LNCaP clone FGC (cell line): Measurements from ENCODE around the gene TAF1D.
A peak's percentile ranks its signal among the peaks of the same experiment; 100 is the strongest.

Source experiments
- DNase-seq: peaks from one replicate; pipeline ENCODE4 v3.0.0-alpha.2; 2011; ENCODE audit warnings: low read depth
- H3K4me3 ChIP-seq: 2 replicates; pipeline ENCODE4 v1.5.1; 2011; ENCODE audit warnings: mild to moderate bottlenecking, low read depth, low read length, control low read depth
- TF ChIP-seq, protein P1 (sequence below): IDR thresholded peaks from 2 replicates; pipeline ENCODE4 v1.5.1; 2012; ENCODE audit warnings: mild to moderate bottlenecking; ENCODE audit not compliant: control insufficient read depth, insufficient read depth; ENCODE audit errors: extremely low read depth

Gene TAF1D

DNA sequence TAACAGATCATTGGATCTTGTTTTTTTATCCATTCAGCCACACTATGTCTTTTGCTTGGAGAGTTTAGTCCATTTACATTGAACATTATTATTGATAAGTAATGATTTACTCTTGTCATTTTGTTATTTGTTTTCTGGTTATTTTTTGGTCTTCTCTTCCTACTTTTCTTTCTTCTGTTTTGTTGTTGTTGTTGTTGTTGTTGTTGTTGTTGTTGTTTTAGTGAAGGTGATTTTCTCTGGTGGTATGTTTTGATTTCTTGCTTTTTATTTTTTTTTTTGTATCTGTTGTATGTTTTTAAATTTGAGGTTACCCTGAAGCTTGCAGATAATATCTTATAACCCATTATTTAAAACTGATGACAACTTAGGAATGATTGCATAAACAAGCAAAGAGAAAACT is 28.6 kb downstream of the TAF1D start:
- no peak overlapping the region for H3K4me3 ChIP-seq
- DNase-seq, result no peak
- TF ChIP-seq, protein P1, sequence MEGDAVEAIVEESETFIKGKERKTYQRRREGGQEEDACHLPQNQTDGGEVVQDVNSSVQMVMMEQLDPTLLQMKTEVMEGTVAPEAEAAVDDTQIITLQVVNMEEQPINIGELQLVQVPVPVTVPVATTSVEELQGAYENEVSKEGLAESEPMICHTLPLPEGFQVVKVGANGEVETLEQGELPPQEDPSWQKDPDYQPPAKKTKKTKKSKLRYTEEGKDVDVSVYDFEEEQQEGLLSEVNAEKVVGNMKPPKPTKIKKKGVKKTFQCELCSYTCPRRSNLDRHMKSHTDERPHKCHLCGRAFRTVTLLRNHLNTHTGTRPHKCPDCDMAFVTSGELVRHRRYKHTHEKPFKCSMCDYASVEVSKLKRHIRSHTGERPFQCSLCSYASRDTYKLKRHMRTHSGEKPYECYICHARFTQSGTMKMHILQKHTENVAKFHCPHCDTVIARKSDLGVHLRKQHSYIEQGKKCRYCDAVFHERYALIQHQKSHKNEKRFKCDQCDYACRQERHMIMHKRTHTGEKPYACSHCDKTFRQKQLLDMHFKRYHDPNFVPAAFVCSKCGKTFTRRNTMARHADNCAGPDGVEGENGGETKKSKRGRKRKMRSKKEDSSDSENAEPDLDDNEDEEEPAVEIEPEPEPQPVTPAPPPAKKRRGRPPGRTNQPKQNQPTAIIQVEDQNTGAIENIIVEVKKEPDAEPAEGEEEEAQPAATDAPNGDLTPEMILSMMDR, result no peak

DNA sequence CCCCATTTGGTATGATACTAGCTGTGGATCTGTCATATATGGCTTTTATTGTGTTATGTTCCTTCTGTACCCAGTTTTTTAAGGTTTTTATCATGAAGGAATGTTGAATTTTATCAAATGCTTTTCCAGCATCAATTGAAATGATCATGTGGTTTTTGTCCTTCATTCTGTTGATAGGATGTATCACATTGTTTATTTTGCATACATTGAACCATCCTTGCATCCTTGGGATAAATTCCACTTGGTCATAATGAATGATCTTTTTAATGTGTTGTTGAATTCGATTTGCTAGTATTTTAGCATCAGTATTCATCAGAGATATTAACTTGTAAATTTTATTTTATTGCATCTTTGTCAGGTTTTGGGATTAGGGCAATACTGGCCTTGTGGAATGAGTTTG is 31.1 kb downstream of the TAF1D start:
- H3K4me3 ChIP-seq, result no peak overlapping the region
- no peak for DNase-seq
- TF ChIP-seq, protein P1, result no peak

DNA sequence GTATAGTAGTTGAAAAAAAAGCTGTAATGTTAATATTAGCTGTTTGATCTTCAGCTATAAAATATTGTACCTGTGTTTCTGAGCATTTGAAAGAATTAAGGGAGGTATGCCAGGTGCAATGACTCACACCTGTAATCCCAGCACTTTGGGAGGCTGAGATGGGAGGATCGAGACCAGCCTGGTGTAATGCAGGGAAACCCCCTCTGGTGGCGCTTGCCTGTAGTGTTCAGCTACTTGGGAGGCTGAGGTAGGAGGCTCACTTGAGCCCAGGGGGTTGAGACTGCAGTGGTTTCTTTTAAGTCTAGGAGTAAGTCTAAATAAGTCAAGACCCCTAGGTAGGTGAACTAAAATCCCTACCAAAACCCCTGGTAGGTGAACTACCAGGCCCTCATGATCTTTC is 37.1 kb downstream of the TAF1D start:
- TF ChIP-seq, protein P1, result no peak
- H3K4me3 ChIP-seq, result no peak overlapping the region
- DNase-seq, result no peak

DNA sequence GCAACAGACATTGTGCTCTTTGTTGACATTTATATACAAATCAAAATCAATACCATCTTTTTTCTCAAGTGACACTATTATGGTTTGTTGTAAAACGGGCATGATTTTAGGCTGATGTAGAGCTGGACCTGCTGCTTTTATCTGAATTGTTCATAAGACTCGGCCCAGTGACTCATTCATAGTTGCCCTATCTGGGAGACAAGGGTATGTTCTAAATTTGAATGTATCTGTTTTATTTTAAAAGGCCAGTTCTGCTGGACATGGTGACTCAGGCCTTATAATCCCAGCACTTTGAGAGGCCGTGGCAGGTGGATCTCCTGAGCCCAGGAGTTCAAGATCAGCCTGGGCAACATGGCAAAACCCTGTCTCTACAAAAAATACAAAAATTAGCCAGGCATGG is 40.5 kb downstream of the TAF1D start:
- TF ChIP-seq, protein P1, result no peak
- DNase-seq, result no peak
- no peak overlapping the region for H3K4me3 ChIP-seq

DNA sequence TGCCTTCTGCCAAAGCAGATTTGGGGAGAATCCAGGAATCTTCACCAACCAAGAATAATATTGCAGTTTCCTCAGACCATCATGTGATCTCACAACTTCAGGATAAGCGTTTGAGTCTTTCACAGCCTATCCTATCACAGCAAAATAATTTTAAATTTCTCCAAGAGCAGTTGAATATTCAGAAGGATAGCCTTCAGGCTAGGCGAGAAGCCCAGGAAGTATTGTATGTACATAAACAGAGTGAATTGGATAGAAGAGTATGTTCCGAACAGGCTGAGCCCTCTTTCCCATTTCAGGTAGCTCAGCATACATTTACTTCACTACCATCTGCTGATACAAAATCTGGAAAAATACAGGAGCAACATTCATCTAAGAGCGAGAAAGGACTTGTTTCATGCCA is 43.7 kb downstream of the TAF1D start:
- TF ChIP-seq, protein P1, result no peak
- DNase-seq, result no peak
- H3K4me3 ChIP-seq, result no peak overlapping the region

DNA sequence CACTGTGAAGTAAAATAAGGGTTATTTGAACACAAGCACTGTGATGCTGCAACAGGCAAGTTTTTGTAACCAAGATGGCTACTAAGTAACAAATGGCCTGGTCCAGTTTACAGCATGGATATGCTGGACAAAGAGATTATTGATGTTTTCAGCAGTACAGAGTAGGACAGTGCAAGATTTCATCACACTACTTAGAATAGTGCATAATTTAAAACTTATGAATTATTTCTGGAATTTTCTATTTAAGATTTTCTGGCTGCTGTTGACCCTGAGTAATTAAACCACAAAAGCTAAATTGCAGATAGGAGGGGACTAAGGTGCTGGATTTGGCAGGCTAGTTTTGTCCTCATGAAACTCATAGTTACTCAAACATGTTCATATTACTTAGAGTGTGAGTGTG is 46.7 kb downstream of the TAF1D start:
- TF ChIP-seq, protein P1, result no peak
- no peak for DNase-seq
- no peak overlapping the region for H3K4me3 ChIP-seq

DNA sequence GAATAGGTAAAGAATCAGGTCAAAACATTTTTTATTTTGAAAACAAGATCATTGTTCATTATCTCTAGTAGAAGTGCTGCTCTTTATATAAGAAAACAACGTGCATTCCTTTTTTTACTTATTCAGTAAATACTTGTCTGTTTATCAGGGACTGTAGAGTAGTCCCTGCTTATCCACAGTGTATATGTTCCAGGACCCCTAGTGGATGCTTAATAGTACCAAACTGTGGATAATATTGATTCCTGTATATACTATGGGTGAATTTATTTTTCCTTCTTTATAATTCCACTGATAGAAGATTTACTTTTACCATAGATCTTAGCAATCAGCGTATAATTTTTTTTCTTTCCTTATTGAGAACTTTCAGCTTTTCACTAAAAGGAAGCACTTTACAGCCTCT is 47.2 kb downstream of the TAF1D start:
- no peak overlapping the region for H3K4me3 ChIP-seq
- TF ChIP-seq, protein P1, result peak; percentile 17; the same call in 1 of the 2 replicates
- no peak for DNase-seq
